Measurements from ENCODE around the gene TOGARAM2.

TOGARAM2 gene

GRCh38 chr2:29000481-29000880 lies 19.4 kb downstream of the TOGARAM2 start:
- no peak for DNase-seq

GRCh38 chr2:29000956-29001355 lies 19.9 kb downstream of the TOGARAM2 start:
- no peak for DNase-seq

- DNase-seq, result no peak
These were observed 20.7 kb downstream of the TOGARAM2 start for GRCh38 chr2:29001806-29002205.

GRCh38 chr2:29004755-29005154 lies 23.7 kb downstream of the TOGARAM2 start:
- no peak for DNase-seq

- no peak for DNase-seq
These were observed 24.2 kb downstream of the TOGARAM2 start for GRCh38 chr2:29005331-29005730.

GRCh38 chr2:29006092-29006979 lies 25.2 kb downstream of the TOGARAM2 start:
- DNase-seq, result no peak

- no peak for DNase-seq
These were observed 25.8 kb downstream of the TOGARAM2 start for GRCh38 chr2:29006980-29007301.

- DNase-seq, result no peak
These were observed 28.2 kb downstream of the TOGARAM2 start for GRCh38 chr2:29009270-29009669.

- DNase-seq, result no peak
These were observed 28.9 kb downstream of the TOGARAM2 start for GRCh38 chr2:29009711-29010677.

- no peak for DNase-seq
These were observed 29.8 kb downstream of the TOGARAM2 start for GRCh38 chr2:29010946-29011345.

GRCh38 chr2:29011418-29012060 lies 30.4 kb downstream of the TOGARAM2 start:
- no peak for DNase-seq

GRCh38 chr2:29012211-29012681 lies 31.1 kb downstream of the TOGARAM2 start:
- DNase-seq, result no peak

- no peak for DNase-seq
These were observed 32.1 kb downstream of the TOGARAM2 start for GRCh38 chr2:29013057-29013780.

GRCh38 chr2:29014331-29014730 lies 33.2 kb downstream of the TOGARAM2 start:
- DNase-seq, result no peak

- DNase-seq, result no peak
These were observed 33.8 kb downstream of the TOGARAM2 start for GRCh38 chr2:29014811-29015421.

- no peak for DNase-seq
These were observed 34.8 kb downstream of the TOGARAM2 start for GRCh38 chr2:29015701-29016470.

- DNase-seq, result no peak
These were observed 35.4 kb downstream of the TOGARAM2 start for GRCh38 chr2:29016504-29016903.

- no peak for DNase-seq
These were observed 36.8 kb downstream of the TOGARAM2 start for GRCh38 chr2:29017716-29018435.

- DNase-seq, result no peak
These were observed 40.8 kb downstream of the TOGARAM2 start for GRCh38 chr2:29021886-29022285.

GRCh38 chr2:29022679-29023078 lies 41.6 kb downstream of the TOGARAM2 start:
- DNase-seq, result no peak
